K562 (cell line): ENCODE measurements around the gene TULP3. TPM values are rescaled to one million over a fixed set of nuclear protein-coding genes. Genes with fewer than 3 reads are reported as not detected.

ENCODE experiments used
- ATAC-seq: fragments of 200-7000 bp; cut with Tn5 transposase; 3 replicates; pipeline ENCODE4 v1.9.1; 2020; ENCODE audit warnings: moderate library complexity
- BruUV-seq: library from RNA; stranded (reverse); fragments of 400-500 nt; replicated peaks from 2 replicates; lab custom pipeline; 2021; lab: Mats Ljungman, UMichigan
- CTCF ChIA-PET: fragments of 300-600 bp; formaldehyde crosslinking; extraction: SDS; loops from one replicate; lab custom pipeline; 2021; ENCODE audit warnings: low intra/inter-chr PET ratio; lab: Yijun Ruan, JAX
- POLR2A ChIA-PET: fragments of 300-600, 350-650 bp; sonication (Branson Sonifier 250); formaldehyde crosslinking; extraction: SDS; loops from one replicate; lab custom pipeline; 2021; ENCODE audit warnings: antibody characterized with exemption, inconsistent platforms; lab: Yijun Ruan, JAX
- DNase-seq, 4 experiments: peaks; one replicate each; pipeline versions ENCODE4 v3.0.0 to v3.0.0-alpha.2; 2011 to 2018; ENCODE audit warnings: low spot score in 3 of 4, mixed read lengths in 3 of 4; ENCODE audit errors: extremely low read depth in 1 of 4
- FAIRE-seq: peaks from 2 replicates; lab custom pipeline; 2011; peaks lifted over from hg19 to GRCh38; lab: Jason Lieb, UNC
- H2AFZ ChIP-seq: 2 replicates; pipeline ENCODE4 v1.6.0; 2011; ENCODE audit warnings: low read depth, low read length, control low read depth, inconsistent platforms
- H3K27ac ChIP-seq: fragments of 200-600 bp; 3 replicates; pipeline ENCODE4 v1.8.0; 2011; ENCODE audit warnings: low read depth, mild to moderate bottlenecking, control low read depth, inconsistent platforms, low read length, moderate library complexity, mixed read lengths; ENCODE audit errors: extremely low read depth
- H3K27me3 ChIP-seq, 2 experiments: fragments of 300-600 bp in 1 of 2; 2 replicates in 1 of 2; 3 replicates in 1 of 2; pipeline versions ENCODE4 v1.6.0 to v1.8.0; 2011; ENCODE audit warnings: inconsistent platforms in 2 of 2, low read length in 2 of 2, mild to moderate bottlenecking in 1 of 2, mixed read lengths in 1 of 2, moderate library complexity in 1 of 2; ENCODE audit not compliant: control insufficient read depth in 2 of 2, insufficient read depth in 2 of 2
- H3K36me3 ChIP-seq: fragments of 300-600 bp; 3 replicates; pipeline ENCODE4 v1.8.0; 2011; ENCODE audit warnings: mild to moderate bottlenecking, low read length, inconsistent platforms; ENCODE audit not compliant: control insufficient read depth, insufficient read depth
- H3K4me1 ChIP-seq, 2 experiments: fragments of 200-600 bp in 1 of 2; replicated peaks in 1 of 2; 2 replicates in 1 of 2; 3 replicates in 1 of 2; pipeline versions ENCODE4 v1.5.1 to v1.8.0; 2011; ENCODE audit warnings: inconsistent platforms in 2 of 2, low read length in 2 of 2, mild to moderate bottlenecking in 1 of 2, mixed read lengths in 1 of 2, moderate library complexity in 1 of 2; ENCODE audit not compliant: control insufficient read depth in 2 of 2, insufficient read depth in 2 of 2
- H3K4me2 ChIP-seq: 2 replicates; pipeline ENCODE4 v1.6.1; 2011; ENCODE audit warnings: low read length, control low read depth, inconsistent platforms, mixed read lengths; ENCODE audit not compliant: insufficient read depth
- H3K4me3 ChIP-seq: fragments of 200-600 bp; sonication (generic), shearing (Covaris generic); 2 replicates; pipeline ENCODE4 v1.5.1; 2016; ENCODE audit warnings: control low read depth, inconsistent platforms
- H3K79me2 ChIP-seq: fragments of 200-600 bp; 3 replicates; pipeline ENCODE4 v1.8.0; 2011; ENCODE audit warnings: low read length, inconsistent platforms; ENCODE audit not compliant: control insufficient read depth, insufficient read depth
- H3K9ac ChIP-seq, 2 experiments: 2 replicates each; pipeline versions ENCODE4 v1.6.0 to v1.6.1; 2011; ENCODE audit warnings: low read depth in 2 of 2, low read length in 2 of 2, control low read depth in 1 of 2, inconsistent platforms in 1 of 2, mild to moderate bottlenecking in 1 of 2, mixed read lengths in 1 of 2; ENCODE audit not compliant: insufficient read depth in 1 of 2
- H3K9me1 ChIP-seq: one replicate; pipeline ENCODE4 v1.6.0; 2011; ENCODE audit warnings: inconsistent platforms, mild to moderate bottlenecking, low read length, moderate library complexity; ENCODE audit not compliant: control insufficient read depth, insufficient read depth
- H3K9me3 ChIP-seq: replicated peaks from 2 replicates; pipeline ENCODE4 v1.5.1; 2011; ENCODE audit warnings: low read depth, low read length, inconsistent platforms; ENCODE audit not compliant: control insufficient read depth, insufficient read depth
- H4K20me1 ChIP-seq: replicated peaks from 2 replicates; pipeline ENCODE4 v1.6.1; 2011; ENCODE audit warnings: low read length, inconsistent platforms, mixed read lengths; ENCODE audit not compliant: control insufficient read depth, insufficient read depth
- KDM1A ChIP-seq, 2 experiments: fragments of 450-650 bp; IDR thresholded peaks; 2 replicates each; pipeline ENCODE4 v1.6.1; 2016; ENCODE audit warnings: mild to moderate bottlenecking in 2 of 2
- KDM5B ChIP-seq: fragments of 200-600 bp; sonication (generic); IDR thresholded peaks from 2 replicates; pipeline ENCODE4 v1.6.1; 2012; ENCODE audit warnings: low read depth, mild to moderate bottlenecking, moderate library complexity, low read length, control low read depth, inconsistent platforms; ENCODE audit not compliant: insufficient replicate concordance
- MYC ChIP-seq, 2 experiments: fragments of 250-450 bp in 1 of 2; sonication (Bioruptor Pico) in 1 of 2; IDR thresholded peaks; 2 replicates each; pipeline versions ENCODE4 v1.5.1 to v1.6.1; 2012 to 2021; ENCODE audit warnings: low read depth in 2 of 2, borderline replicate concordance in 1 of 2, improper control_type of control experiment in 1 of 2, low read length in 1 of 2, mild to moderate bottlenecking in 1 of 2, moderate library complexity in 1 of 2
- NCOA1 ChIP-seq: fragments of 450-650 bp; IDR thresholded peaks from 2 replicates; pipeline ENCODE4 v1.6.1; 2016; ENCODE audit warnings: low read depth
- PHF21A ChIP-seq: fragments of 450-650 bp; IDR thresholded peaks from 2 replicates; pipeline ENCODE4 v1.6.1; 2017; ENCODE audit warnings: low read depth, borderline replicate concordance
- RBM22 ChIP-seq: fragments of 200-400 bp; formaldehyde crosslinking; IDR thresholded peaks from 2 replicates; pipeline ENCODE4 v1.6.1; 2018; ENCODE audit warnings: low read length, low read depth; ENCODE audit not compliant: poor library complexity, severe bottlenecking
- SIN3A ChIP-seq, 2 experiments: fragments of 150-350 bp in 1 of 2; IDR thresholded peaks; 2 replicates each; pipeline ENCODE4 v1.6.1; 2011 to 2016; ENCODE audit warnings: borderline replicate concordance in 2 of 2, low read depth in 2 of 2, low read length in 2 of 2, mild to moderate bottlenecking in 2 of 2, moderate library complexity in 2 of 2; ENCODE audit not compliant: control insufficient read depth in 1 of 2
- ZKSCAN8 ChIP-seq: fragments of 200-800 bp; sonication (Bioruptor generic); IDR thresholded peaks from 2 replicates; pipeline ENCODE4 v1.6.1; 2016; ENCODE audit warnings: missing genetic modification characterization, missing compliant biosample characterization
- ZNF121 ChIP-seq: sonication (generic); formaldehyde crosslinking; conservative IDR thresholded peaks from 2 replicates; pipeline ENCODE4 v1.8.0; 2022; ENCODE audit warnings: missing genetic modification reagents
- ZNF282 ChIP-seq: sonication (generic); formaldehyde crosslinking; IDR thresholded peaks from 2 replicates; pipeline ENCODE4 v1.8.1; 2023; ENCODE audit warnings: missing genetic modification reagents
- WGBS: fragments of 100-300 bp; shearing (Covaris generic); methylation state at CpG from one replicate; pipeline ENCODE4 v1.1.6; 2016; ENCODE audit warnings: low coverage, mixed read lengths; ENCODE audit not compliant: insufficient coverage; ENCODE audit errors: missing lambda C conversion rate; 5-methylcytosine and 5-hydroxymethylcytosine counted together
- in situ Hi-C: fragments of 300-500 bp; cut with MboI; formaldehyde crosslinking; loops from 4 replicates; pipeline ENCODE4 v1.15.0; 2018; ENCODE audit warnings: inconsistent platforms, mixed read lengths
- intact Hi-C: fragments of 100-400 bp; cut with micrococcal nuclease; formaldehyde crosslinking; loops from 2 replicates; pipeline ENCODE4 v1.14.2; 2022
- polyA plus RNA-seq, 8 experiments: library from polyadenylated mRNA; depleted of rRNA in 4 of 8; stranded (reverse) in 5 of 8; unstranded in 3 of 8; fragments of >200 nt; fragmentation: Nextera tagmentation in 2 of 8; fragmentation: Illumina TruSeq in 1 of 8; extraction: Ambion mirVana in 2 of 8; extraction: Trizol in 1 of 8; gene quantifications; 2 replicates each; pipeline versions ENCODE4 v1.2.1 to v1.2.3, GENCODE V29; 2011 to 2014; ENCODE audit warnings: inconsistent platforms in 1 of 8, missing spikeins in 1 of 8
- total RNA-seq, 7 experiments: library from RNA; depleted of rRNA in 6 of 7; stranded (reverse); fragments of >200 nt in 6 of 7; fragmentation: Illumina TruSeq in 2 of 7; extraction: Trizol in 2 of 7; gene quantifications; 2 replicates each; pipeline versions ENCODE4 v1.2.1 to v1.2.3, GENCODE V29; 2011 to 2021; ENCODE audit warnings: low replicate concordance in 1 of 7

The TULP3 gene
- total and polyA plus RNA-seq, 9 of the 15 experiments (the other 6 are each of a cell fraction or from before 2014, with no cell fraction given): 3.6 to 13.3 (median 7.3) TPM

DNA sequence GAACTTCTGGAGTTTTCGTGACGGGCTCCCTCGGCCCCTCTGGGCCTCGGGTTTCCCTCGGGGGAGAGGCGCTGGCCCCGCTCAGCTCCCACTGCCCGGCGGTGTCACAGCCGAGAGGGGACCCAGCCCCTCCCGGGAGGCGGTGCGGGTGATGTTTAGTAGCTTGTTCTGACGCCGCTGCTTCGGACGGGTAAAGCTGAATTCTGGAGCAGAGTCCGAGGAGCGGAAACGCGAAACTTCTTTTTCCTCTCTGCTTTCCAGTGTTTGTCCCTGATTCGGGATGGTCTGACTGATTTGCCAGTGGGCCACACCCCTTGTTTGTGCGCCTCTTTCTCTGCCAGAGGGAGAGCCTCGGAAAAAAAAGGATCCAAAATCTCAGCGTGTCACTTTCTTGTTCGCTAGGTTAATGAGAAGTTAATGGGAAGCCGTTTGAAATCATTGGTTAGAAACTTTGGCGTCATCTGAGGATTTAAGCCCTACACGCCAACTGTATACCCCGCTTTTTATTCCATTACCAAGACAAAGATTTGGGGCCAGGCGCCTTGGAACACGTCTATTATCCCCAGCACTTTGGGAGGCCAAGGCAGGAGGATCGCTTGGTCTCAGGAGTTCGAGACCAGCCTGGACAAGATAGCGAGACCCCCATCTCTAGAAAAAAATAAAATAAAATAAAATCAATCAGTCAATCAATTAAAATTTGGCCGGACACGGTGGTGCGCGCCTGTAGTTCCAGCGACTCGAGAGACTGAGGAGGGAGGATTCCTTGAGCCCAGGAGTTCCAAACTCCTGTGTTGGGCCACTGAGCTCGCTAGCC is 756 bp downstream of the TULP3 start:
- H2AFZ ChIP-seq: peak overlapping the region; percentile 93
- TSS peak; percentile 19 for BruUV-seq

More for the DNA sequence above, 756 bp downstream of the TULP3 start:
- ChIA-PET CTCF (interaction anchor here (0.8 kb wide), 1 partner anchor 150 kb away, joined by 5 read pairs; no protein-coding TSS in a partner anchor), POLR2A (interaction anchor here (0.6 to 1.7 kb wide), 6 partner anchors 10 to 260 kb away, joined by 3 to 13 read pairs (median 4); no protein-coding TSS in a partner anchor)
- WGBS: 25% methylated on average over 26 of the region's 42 CpGs
- DNase-seq (peak in 2 of 4 experiments; percentile 18 to 19), ATAC-seq (peak; percentile 46), FAIRE-seq (no peak)
- H3K4me1 ChIP-seq: peaks cover 5 to 15% of the 10 kb centered on the region in 2 experiments; a peak in 3 of 5 replicates
- peaks cover 8% of the 10 kb centered on the region for H3K79me2 ChIP-seq
- intact Hi-C loops: no loop called here
- H4K20me1 ChIP-seq: no peaks in the 10 kb centered on the region
- H3K27me3 ChIP-seq: no peaks in the 10 kb centered on the region
- H3K9me1 ChIP-seq: no peaks in the 10 kb centered on the region
- H3K36me3 ChIP-seq: peaks cover 23% of the 10 kb centered on the region; the same call in 2 of the 3 replicates
- H3K4me3 ChIP-seq: peak overlapping the region; percentile 67
- H3K9ac ChIP-seq: peak overlapping the region; percentile 55 to 94
- in situ Hi-C loops: no loop called here
- TF ChIP-seq KDM1A (IDR thresholded peaks at IDR 0.05) (peak; percentile 18 to 45; a peak in 2 of 4 replicates), KDM5B (peak; percentile 2), NCOA1 (no peak), ZNF121 (CRISPR knock-in tag) (peak; percentile 31; the same call in 1 of the 2 replicates), SIN3A (IDR thresholded peaks at IDR 0.05; ENCODE audit: borderline replicate concordance in 2 of 2, control insufficient read depth in 1 of 2, low read depth in 2 of 2, low read length in 2 of 2) (0 out of 4 replicates have a peak, but pooled peaks of 1 of the 2 experiments have one; percentile 17), RBM22 (no peak), ZKSCAN8 (peak; percentile 83), MYC (IDR thresholded peaks at IDR 0.05; ENCODE audit: low read depth, low read length) (no peak), MYC (CRISPR knock-in tag; IDR thresholded peaks at IDR 0.05; ENCODE audit: borderline replicate concordance, low read depth) (no peak), ZNF282 (CRISPR knock-in tag) (no peak), PHF21A (0 out of 2 replicates have a peak, but pooled peaks have one; percentile 49)
- no peaks in the 10 kb centered on the region for H3K9me3 ChIP-seq
- H3K27ac ChIP-seq: no peak overlapping the region
- peak overlapping the region; percentile 82 for H3K4me2 ChIP-seq
